Measurements from ENCODE around the gene TFE3.

Gene TFE3

GRCh38 chrX:49043220-49043986 is at the start of gene TFE3:
TSS of gene TFE3 (minus strand) at chrX:49043357. CDS start at chrX:49043226, 131 bp downstream.
- peak; percentile 95 for DNase-seq

GRCh38 chrX:49089553-49089952 is 46.4 kb upstream of the TFE3 start:
- no peak for DNase-seq

- no peak for DNase-seq
Observed at GRCh38 chrX:49082271-49082871, 39.2 kb upstream of the TFE3 start.

GRCh38 chrX:49079489-49080428 is 36.6 kb upstream of the TFE3 start, which contains the start of gene WDR45:
TSS of gene WDR45 (minus strand) at chrX:49079887. CDS start at chrX:49078095, 1,792 bp downstream.
- DNase-seq, result peak; percentile 27

- no peak for DNase-seq
Observed at GRCh38 chrX:49077941-49078340, 34.8 kb upstream of the TFE3 start.

- no peak for DNase-seq
Observed at GRCh38 chrX:49075347-49075746, 32.2 kb upstream of the TFE3 start.

GRCh38 chrX:49073601-49074575 is 30.7 kb upstream of the TFE3 start, which contains the start of gene PRAF2:
TSS of gene PRAF2 (minus strand) at chrX:49074002. CDS start at chrX:49073987, 15 bp downstream.
- DNase-seq, result peak; percentile 84

- DNase-seq, result no peak
Observed at GRCh38 chrX:49072712-49073095, 29.5 kb upstream of the TFE3 start.

GRCh38 chrX:49071877-49072711 is 28.9 kb upstream of the TFE3 start:
- DNase-seq, result peak; percentile 39

GRCh38 chrX:49070988-49071387 is 27.8 kb upstream of the TFE3 start:
- no peak for DNase-seq

- no peak for DNase-seq
Observed at GRCh38 chrX:49069038-49069437, 25.9 kb upstream of the TFE3 start.

- DNase-seq, result no peak
Observed at GRCh38 chrX:49067285-49068120, 24.3 kb upstream of the TFE3 start.

GRCh38 chrX:49066690-49067089 is 23.5 kb upstream of the TFE3 start:
- DNase-seq, result no peak

GRCh38 chrX:49066278-49066677 is 23.1 kb upstream of the TFE3 start:
- no peak for DNase-seq

GRCh38 chrX:49064735-49065134 is 21.6 kb upstream of the TFE3 start:
- DNase-seq, result no peak

- no peak for DNase-seq
Observed at GRCh38 chrX:49064303-49064702, 21.1 kb upstream of the TFE3 start.

- no peak for DNase-seq
Observed at GRCh38 chrX:49063715-49064114, 20.6 kb upstream of the TFE3 start.

GRCh38 chrX:49061916-49062315 is 18.8 kb upstream of the TFE3 start:
- DNase-seq, result no peak

GRCh38 chrX:49061490-49061889 is 18.3 kb upstream of the TFE3 start:
- no peak for DNase-seq

- DNase-seq, result no peak
Observed at GRCh38 chrX:49060914-49061313, 17.8 kb upstream of the TFE3 start.
